H1 (cell line): ENCODE data around the gene ANKRD29. TPM values are rescaled to one million over a fixed set of nuclear protein-coding genes. Genes with fewer than 3 reads are reported as not detected.

Experiments used
- GTF2F1 ChIP-seq: IDR thresholded peaks from 2 replicates; pipeline ENCODE4 v1.6.1; 2012; ENCODE audit warnings: low read depth, low read length, improper control_type of control experiment, borderline replicate concordance
- HDAC2 ChIP-seq, 2 experiments: fragments of 300-600 bp in 1 of 2; sonication (generic) in 1 of 2; IDR thresholded peaks; 2 replicates each; pipeline ENCODE4 v1.6.1; 2011 to 2012; ENCODE audit warnings: low read depth in 2 of 2, low read length in 2 of 2, mild to moderate bottlenecking in 2 of 2, moderate library complexity in 2 of 2, borderline replicate concordance in 1 of 2, inconsistent platforms in 1 of 2
- SRF ChIP-seq: IDR thresholded peaks from 2 replicates; pipeline ENCODE4 v1.6.1; 2011; ENCODE audit warnings: mild to moderate bottlenecking, low read depth, low read length, moderate library complexity
- TEAD4 ChIP-seq: IDR thresholded peaks from 2 replicates; pipeline ENCODE4 v1.6.1; 2012; ENCODE audit warnings: low read depth, low read length, inconsistent platforms, mixed read lengths
- polyA plus RNA-seq, 7 experiments: library from polyadenylated mRNA; depleted of rRNA in 3 of 7; stranded (reverse) in 5 of 7; unstranded in 2 of 7; fragments of >200 nt in 5 of 7; fragments of 200-250 nt in 2 of 7; gene quantifications; 1 replicate in 5 of 7; 2 replicates in 1 of 7; 4 replicates in 1 of 7; pipeline versions ENCODE4 v1.2.1 to v1.2.3, GENCODE V29; 2011 to 2013; ENCODE audit warnings: missing spikeins in 2 of 7, mixed read lengths in 2 of 7
- total RNA-seq: library from RNA; stranded (reverse); fragmentation: NEBNext Ultra II Directional; extraction: Animal tissue kit (Norgen Biotek cat#: 25700); gene quantifications from 2 replicates; pipeline ENCODE4 v1.2.1, GENCODE V29; 2021

Gene ANKRD29
- total and polyA plus RNA-seq, 2 of the 8 experiments (the other 6 are each of a cell fraction or from before 2014, with no cell fraction given) = 3.0 to 7.3 TPM

- TF ChIP-seq HDAC2 (IDR thresholded peaks at IDR 0.05; ENCODE audit: borderline replicate concordance in 1 of 2, low read depth in 2 of 2, low read length in 2 of 2) (no peak), GTF2F1 (no peak), SRF (no peak), TEAD4 (no peak)
Observed at GRCh38 chr18:23701544-23702064, 38.9 kb upstream of the ANKRD29 start (continued).
